T-cell (primary cell): ENCODE measurements around the gene CCDC63. TPM values are rescaled to one million over a fixed set of nuclear protein-coding genes. Genes with fewer than 3 reads are reported as not detected.

Experiments
- ATAC-seq, 4 experiments: fragments of 200-7000 bp in 3 of 4; fragments of 150-1000 bp in 1 of 4; cut with Tn5 transposase; replicated peaks in 1 of 4; 1 replicate in 3 of 4; 2 replicates in 1 of 4; pipeline ENCODE4 v1.10.0; 2021; ENCODE audit warnings: moderate library complexity in 3 of 4, mild to moderate bottlenecking in 2 of 4, moderate number of reproducible peaks in 1 of 4
- CTCF ChIA-PET, 2 donors: fragments of 300-600 bp; sonication (Branson Sonifier 250); formaldehyde crosslinking; loops; one replicate each; lab custom pipeline; 2022; ENCODE audit warnings: antibody characterized with exemption in 2 of 2; lab: Charles Lee
- POLR2A ChIA-PET, 2 donors: fragments of 300-600 bp; sonication (Branson Sonifier 250); formaldehyde crosslinking; loops; one replicate each; lab custom pipeline; 2022; ENCODE audit warnings: antibody characterized with exemption in 2 of 2; lab: Charles Lee
- DNase-seq, 35 experiments: peaks; one replicate each; pipeline versions ENCODE4 v3.0.0 to v3.0.0-alpha.2; 2013 to 2023
- H3K27ac ChIP-seq: one replicate; pipeline ENCODE4 v1.5.1; 2013; ENCODE audit warnings: low read length
- H3K27me3 ChIP-seq, 2 experiments: replicated peaks in 1 of 2; 1 replicate in 1 of 2; 2 replicates in 1 of 2; pipeline versions ENCODE4 v1.6.1 to v1.7.0; 2013; ENCODE audit warnings: low read length in 1 of 2, mixed read lengths in 1 of 2; ENCODE audit not compliant: control insufficient read depth in 2 of 2, insufficient read depth in 2 of 2; ENCODE audit errors: extremely low read depth in 1 of 2
- H3K36me3 ChIP-seq, 2 donors: 1 replicate in 1 of 2; 2 replicates in 1 of 2; pipeline versions ENCODE4 v1.6.1 to v1.7.0; 2013; ENCODE audit warnings: low read length in 1 of 2; ENCODE audit not compliant: control insufficient read depth in 2 of 2, insufficient read depth in 1 of 2; ENCODE audit errors: extremely low read depth in 1 of 2
- H3K4me1 ChIP-seq, 2 experiments: 1 replicate in 1 of 2; 2 replicates in 1 of 2; pipeline versions ENCODE4 v1.6.1 to v1.7.0; 2013; ENCODE audit warnings: low read length in 2 of 2, mixed read lengths in 1 of 2; ENCODE audit not compliant: insufficient read depth in 2 of 2, control insufficient read depth in 1 of 2; ENCODE audit errors: extremely low read depth in 1 of 2
- H3K4me3 ChIP-seq, 2 donors: 1 replicate in 1 of 2; 2 replicates in 1 of 2; pipeline versions ENCODE4 v1.5.1 to v1.7.0; 2013; ENCODE audit warnings: mild to moderate bottlenecking in 2 of 2, low read length in 1 of 2, moderate library complexity in 1 of 2; ENCODE audit not compliant: control insufficient read depth in 1 of 2; ENCODE audit errors: extremely low read depth in 1 of 2
- H3K9me3 ChIP-seq: 2 replicates; pipeline ENCODE4 v1.7.0; 2013
- H3K27ac Mint-ChIP-seq, 2 donors: one replicate each; pipeline ENCODE4 v1.8.0; 2020 to 2021; ENCODE audit warnings: mild to moderate bottlenecking in 2 of 2, mixed read lengths in 2 of 2
- H3K27me3 Mint-ChIP-seq, 2 donors: one replicate each; pipeline ENCODE4 v1.8.0; 2021 to 2022; ENCODE audit warnings: mixed read lengths in 2 of 2
- H3K36me3 Mint-ChIP-seq: one replicate; pipeline ENCODE4 v1.8.0; 2021; ENCODE audit warnings: mixed read lengths
- H3K4me1 Mint-ChIP-seq, 3 donors: one replicate each; pipeline ENCODE4 v1.8.0; 2020 to 2022; ENCODE audit warnings: mixed read lengths in 3 of 3, mild to moderate bottlenecking in 1 of 3
- H3K4me3 Mint-ChIP-seq, 3 donors: one replicate each; pipeline ENCODE4 v1.8.0; 2020 to 2022; ENCODE audit warnings: mild to moderate bottlenecking in 3 of 3, mixed read lengths in 3 of 3, moderate library complexity in 3 of 3
- H3K9me3 Mint-ChIP-seq, 3 donors: one replicate each; pipeline ENCODE4 v1.8.0; 2020 to 2022; ENCODE audit warnings: mixed read lengths in 3 of 3
- WGBS: methylation state at CpG from one replicate; pipeline ENCODE4 v1.1.5; 2013; ENCODE audit warnings: missing lambda C conversion rate; ENCODE audit not compliant: insufficient coverage; 5-methylcytosine and 5-hydroxymethylcytosine counted together
- total RNA-seq, 35 experiments: library from RNA in 6 of 35; stranded (reverse) in 6 of 35; fragments of 120-200 nt in 1 of 35; gene quantifications; one replicate each; pipeline versions ENCODE4 v1.2.1 to v1.2.4 and lab custom pipeline; 2013 to 2026

The CCDC63 gene
- total RNA-seq (not detected), total RNA-seq (lab: John Stamatoyannopoulos, UW) (0 to 0.10 (median 0) reads per million in 29 experiments)
- not detected for total RNA-seq (2013)

DNA sequence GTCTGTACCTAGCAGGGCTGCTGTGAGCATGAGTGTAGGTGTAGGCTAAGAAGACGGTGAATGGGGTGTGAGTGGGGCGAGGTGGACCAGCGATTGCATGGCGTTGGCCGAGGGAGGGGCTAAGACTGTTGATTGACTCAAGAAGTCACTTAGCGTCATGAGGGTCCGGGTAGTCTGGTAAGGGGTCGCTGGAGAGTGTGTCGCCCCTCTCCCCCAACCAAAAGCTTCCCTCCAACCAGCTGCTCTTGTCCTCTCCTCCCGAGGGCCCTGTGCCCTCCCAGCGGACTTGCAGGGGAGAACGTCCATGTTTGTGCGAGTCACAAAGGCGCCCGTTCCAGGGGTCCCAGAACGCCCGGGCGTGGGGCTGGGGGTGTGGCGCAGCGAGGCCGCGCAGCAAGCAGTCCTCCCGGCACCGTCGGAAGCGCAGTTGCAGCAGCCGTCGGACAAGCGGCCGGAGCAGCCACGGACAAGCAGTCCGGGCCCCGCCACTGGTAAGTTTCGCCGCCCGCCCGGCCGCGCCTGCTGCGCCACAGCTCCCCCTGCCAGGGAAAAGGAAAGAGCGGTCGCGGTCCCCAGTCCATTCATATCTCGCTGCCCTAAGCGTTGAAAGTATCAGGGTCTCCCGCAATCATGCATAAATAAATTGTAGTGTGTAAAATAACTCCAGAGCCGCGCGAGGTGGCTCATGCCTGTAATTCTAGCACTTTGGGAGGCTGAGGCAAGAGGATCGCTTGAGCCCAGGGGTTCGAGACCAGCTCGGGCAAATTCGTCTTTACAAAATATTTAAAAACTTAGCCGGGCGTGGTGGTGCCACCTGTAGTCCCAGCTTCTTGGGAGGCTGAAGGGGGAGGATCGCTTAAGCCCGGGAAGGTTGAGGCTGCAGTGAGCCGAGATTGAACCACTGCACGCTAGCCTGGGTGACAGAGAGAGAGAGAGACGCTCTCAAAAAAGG lies at the start of gene CCDC63:
Gene CCDC63, plus strand, starts transcription at position 373 of the 952 bp plus-strand sequence. CDS start 5,968 bp downstream, outside the sequence.
- Histone ChIP-seq H3K36me3 (no peaks in the 10 kb centered on the region), H3K4me1 (peaks cover 0 to 9% of the 10 kb centered on the region in 2 experiments), H3K4me3 (peak within 1 kb of the TSS; percentile 44 to 75), H3K27me3 (peaks cover 0 to 41% of the 10 kb centered on the region in 2 experiments), H3K9me3 (no peaks in the 10 kb centered on the region), H3K27ac (no peak within 1 kb of the TSS)
- H3K36me3 Mint-ChIP-seq, result no peaks in the 10 kb centered on the region
- H3K9me3 Mint-ChIP-seq, result no peaks in the 10 kb centered on the region
- ChIA-PET CTCF (no interaction called here), POLR2A (no interaction called here)
- no peak within 1 kb of the TSS for H3K27ac Mint-ChIP-seq
- H3K4me3 Mint-ChIP-seq, result peak within 1 kb of the TSS; percentile 76 to 80 (median 78)
- peak in 17 of 35 experiments; percentile 1 to 43 (median 15) for DNase-seq
- H3K27me3 Mint-ChIP-seq, result peaks cover 30 to 51% of the 10 kb centered on the region in 2 donors
- peak; percentile 54 to 79 (median 70) for ATAC-seq
- WGBS, result 10% methylated on average over 43 of the region's 60 CpGs
- H3K4me1 Mint-ChIP-seq, result peaks cover 0 to 6% (median 3%) of the 10 kb centered on the region in 3 donors

DNA sequence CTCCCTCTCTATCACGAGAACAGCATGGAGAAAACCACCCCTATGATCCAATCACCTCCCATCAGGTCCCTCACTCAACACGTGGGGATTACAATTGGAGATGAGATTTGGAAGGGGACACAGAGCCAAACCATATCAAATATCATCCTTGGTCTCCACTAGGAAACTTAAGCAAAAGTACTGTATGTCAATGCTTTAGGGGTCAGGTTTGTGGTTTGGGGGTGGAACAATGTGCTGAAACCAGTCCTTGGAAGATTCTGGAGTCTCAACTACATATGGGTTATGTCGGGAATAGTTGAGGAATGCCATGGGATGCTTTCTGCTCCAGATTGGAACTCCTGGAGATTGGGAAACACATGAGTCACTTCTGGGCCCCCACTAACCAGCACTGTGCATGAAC lies 48.3 kb upstream of the CCDC63 start:
- ATAC-seq (no peak), DNase-seq (no peak)
- no peak overlapping the region for H3K27ac Mint-ChIP-seq
- Histone ChIP-seq H3K36me3 (no peaks in the 10 kb centered on the region), H3K27me3 (peaks cover 0 to 3% of the 10 kb centered on the region in 2 experiments), H3K27ac (no peak overlapping the region), H3K4me3 (no peak overlapping the region), H3K4me1 (peaks cover 0 to 2% of the 10 kb centered on the region in 2 experiments), H3K9me3 (no peaks in the 10 kb centered on the region)
- peaks cover 4 to 17% (median 7%) of the 10 kb centered on the region in 3 donors for H3K4me1 Mint-ChIP-seq
- 90% methylated on average over 1 of the region's 3 CpGs for WGBS
- H3K36me3 Mint-ChIP-seq, result no peaks in the 10 kb centered on the region
- ChIA-PET CTCF (no interaction called here), POLR2A (no interaction called here)
- no peaks in the 10 kb centered on the region for H3K27me3 Mint-ChIP-seq
- H3K9me3 Mint-ChIP-seq, result peaks cover 6 to 11% (median 7%) of the 10 kb centered on the region in 3 donors
- no peak overlapping the region for H3K4me3 Mint-ChIP-seq

DNA sequence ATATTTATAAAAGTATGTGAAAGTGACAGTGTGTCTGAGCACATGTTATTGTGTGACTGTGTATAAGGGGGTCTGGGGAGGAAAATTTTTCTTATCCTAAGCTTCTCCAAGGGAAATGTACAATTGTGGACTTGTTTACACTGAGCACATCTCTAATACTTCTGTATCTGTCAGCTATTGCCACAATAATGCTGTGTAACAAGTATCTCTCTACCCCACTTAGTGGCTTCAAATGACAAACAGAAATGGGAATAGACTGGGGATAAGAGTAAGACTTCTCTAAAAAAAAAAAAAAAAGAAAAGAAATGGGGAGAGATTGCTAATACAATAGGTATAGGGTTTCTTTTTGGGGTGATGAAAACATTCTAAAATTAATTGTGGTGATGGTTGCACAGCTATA lies 44.3 kb upstream of the CCDC63 start:
- Histone ChIP-seq H3K27me3 (peaks cover 0 to 3% of the 10 kb centered on the region in 2 experiments), H3K27ac (no peak overlapping the region), H3K36me3 (no peaks in the 10 kb centered on the region), H3K4me1 (peaks cover 0 to 2% of the 10 kb centered on the region in 2 experiments), H3K4me3 (no peak overlapping the region), H3K9me3 (no peaks in the 10 kb centered on the region)
- Mint-ChIP-seq H3K36me3 (no peaks in the 10 kb centered on the region), H3K9me3 (peaks cover 13 to 18% (median 16%) of the 10 kb centered on the region in 3 donors), H3K27me3 (no peaks in the 10 kb centered on the region), H3K27ac (no peak overlapping the region), H3K4me1 (peaks cover 4 to 21% (median 8%) of the 10 kb centered on the region in 3 donors), H3K4me3 (no peak overlapping the region)
- POLR2A ChIA-PET, result no interaction called here
- CTCF ChIA-PET, result no interaction called here
- ATAC-seq (no peak), DNase-seq (no peak)

DNA sequence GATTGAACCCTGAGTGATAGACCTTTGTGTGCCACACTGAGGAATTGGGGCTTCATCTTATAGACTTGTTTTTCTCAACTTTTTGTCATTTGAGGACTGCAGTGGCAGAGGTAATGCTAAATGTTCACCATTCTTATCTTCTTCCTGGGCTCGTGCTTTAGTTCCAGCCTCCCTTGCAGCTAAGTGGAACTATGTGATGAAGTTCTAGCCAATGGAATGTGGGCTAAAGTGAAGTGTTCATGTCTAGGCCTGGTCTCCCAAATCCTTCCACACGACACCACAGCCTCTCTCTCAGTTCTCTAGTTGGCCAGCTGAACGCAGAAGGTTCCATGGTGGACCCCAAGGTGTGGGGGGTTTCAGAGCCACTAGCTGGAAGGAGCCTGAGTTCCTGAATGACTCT lies 42.4 kb upstream of the CCDC63 start:
- Mint-ChIP-seq H3K27ac (no peak overlapping the region), H3K4me1 (peaks cover 4 to 11% (median 8%) of the 10 kb centered on the region in 3 donors), H3K9me3 (peaks cover 13 to 18% (median 16%) of the 10 kb centered on the region in 3 donors), H3K4me3 (no peak overlapping the region), H3K36me3 (no peaks in the 10 kb centered on the region), H3K27me3 (no peaks in the 10 kb centered on the region)
- Histone ChIP-seq H3K9me3 (no peaks in the 10 kb centered on the region), H3K27me3 (peaks cover 0 to 8% of the 10 kb centered on the region in 2 experiments), H3K4me1 (peaks cover 0 to 2% of the 10 kb centered on the region in 2 experiments), H3K36me3 (no peaks in the 10 kb centered on the region), H3K27ac (no peak overlapping the region), H3K4me3 (no peak overlapping the region)
- ChIA-PET CTCF (no interaction called here), POLR2A (no interaction called here)
- DNase-seq, result no peak
- 63% methylated on average over 2 of the region's 3 CpGs for WGBS
- ATAC-seq, result no peak

DNA sequence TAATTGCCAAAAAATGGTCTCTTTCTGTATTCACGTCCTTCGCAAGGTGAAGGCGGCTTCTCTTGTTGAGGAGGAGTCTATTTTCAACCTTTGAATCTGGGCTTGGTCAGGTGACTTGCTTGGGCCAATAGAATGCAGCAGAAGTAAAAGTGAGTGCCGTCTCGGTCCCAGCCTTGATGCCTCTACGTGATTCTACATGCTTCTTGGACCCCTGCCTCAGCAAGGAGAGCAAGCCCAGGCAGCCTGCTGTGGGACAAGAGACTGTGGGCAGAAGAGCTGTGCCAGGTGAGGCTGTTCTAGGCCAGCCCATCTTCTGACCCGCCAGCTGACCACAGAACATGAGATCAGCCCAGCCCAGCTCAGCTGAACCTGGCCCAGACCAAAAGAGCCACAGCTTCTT lies 39.1 kb upstream of the CCDC63 start:
- Histone ChIP-seq H3K27ac (no peak overlapping the region), H3K4me3 (no peak overlapping the region), H3K27me3 (peaks cover 0 to 4% of the 10 kb centered on the region in 2 experiments), H3K4me1 (peaks cover 0 to 2% of the 10 kb centered on the region in 2 experiments), H3K9me3 (no peaks in the 10 kb centered on the region), H3K36me3 (no peaks in the 10 kb centered on the region)
- no peak for ATAC-seq
- H3K9me3 Mint-ChIP-seq, result peaks cover 7 to 10% (median 7%) of the 10 kb centered on the region in 3 donors
- no peak overlapping the region for H3K27ac Mint-ChIP-seq
- no peaks in the 10 kb centered on the region for H3K36me3 Mint-ChIP-seq
- no peak overlapping the region for H3K4me3 Mint-ChIP-seq
- no peak for DNase-seq
- H3K4me1 Mint-ChIP-seq, result peaks cover 4 to 11% (median 10%) of the 10 kb centered on the region in 3 donors
- ChIA-PET CTCF (interaction anchor here in 1 of 2 donors (0.5 to 0.6 kb wide), 2 partner anchors 139 to 1590 kb away, joined by 3 to 5 read pairs; no protein-coding TSS in a partner anchor), POLR2A (no interaction called here)
- no peaks in the 10 kb centered on the region for H3K27me3 Mint-ChIP-seq
- 92% methylated on average over 6 of the region's 7 CpGs for WGBS

DNA sequence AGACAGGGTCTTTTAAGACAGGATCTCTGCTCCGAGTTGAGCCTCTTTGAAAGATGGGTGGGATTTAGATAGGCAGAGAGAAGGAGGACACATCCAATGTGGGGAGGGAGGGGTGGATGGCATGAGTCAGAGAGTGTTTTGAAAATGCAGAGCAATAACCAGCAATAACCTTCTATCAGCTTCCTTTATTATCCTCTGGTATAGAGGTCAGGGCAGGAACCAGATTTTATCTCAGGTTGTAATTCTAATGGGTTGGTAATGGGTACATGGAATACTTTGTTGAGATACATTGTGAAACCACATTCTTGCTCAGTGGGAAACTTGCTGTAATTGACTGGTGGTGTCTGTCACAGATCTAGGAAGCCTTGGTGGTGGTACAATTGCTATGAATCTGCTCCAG lies 37.6 kb upstream of the CCDC63 start:
- CTCF ChIA-PET, result no interaction called here
- POLR2A ChIA-PET, result no interaction called here
- WGBS, result no CpG with 5 or more reads among the region's 1 CpG

More for the DNA sequence above, 37.6 kb upstream of the CCDC63 start:
- no peak overlapping the region for H3K27ac Mint-ChIP-seq
- peaks cover 0 to 2% (median 0%) of the 10 kb centered on the region in 3 donors for H3K4me1 Mint-ChIP-seq
- H3K9me3 Mint-ChIP-seq, result peaks cover 4 to 5% (median 5%) of the 10 kb centered on the region in 3 donors
- DNase-seq (no peak), ATAC-seq (no peak)
- H3K27me3 Mint-ChIP-seq, result peaks cover 0 to 5% of the 10 kb centered on the region in 2 donors
- no peaks in the 10 kb centered on the region for H3K4me1 ChIP-seq
- H3K4me3 ChIP-seq, result no peak overlapping the region
- H3K27ac ChIP-seq, result no peak overlapping the region
- peaks cover 0 to 6% of the 10 kb centered on the region in 2 experiments for H3K27me3 ChIP-seq
- no peaks in the 10 kb centered on the region for H3K36me3 Mint-ChIP-seq
- H3K4me3 Mint-ChIP-seq, result no peak overlapping the region
- H3K9me3 ChIP-seq, result no peaks in the 10 kb centered on the region
- no peaks in the 10 kb centered on the region for H3K36me3 ChIP-seq
